AG04450 (cell line): Measurements from ENCODE around the gene PIK3R5. TPM values are rescaled to one million over a fixed set of nuclear protein-coding genes. Genes with fewer than 3 reads are reported as not detected.

Experiments used
- CTCF ChIA-PET: fragments of 300-600, 350-600 bp; formaldehyde crosslinking; extraction: SDS; loops from one replicate; lab custom pipeline; 2022; ENCODE audit warnings: antibody characterized with exemption, inconsistent platforms; lab: Charles Lee
- POLR2A ChIA-PET: fragments of 350-600 bp; formaldehyde crosslinking; extraction: SDS; loops from one replicate; lab custom pipeline; 2021; ENCODE audit warnings: antibody characterized with exemption, inconsistent platforms; lab: Yijun Ruan, JAX
- DNase-seq: peaks from one replicate; pipeline ENCODE4 v3.0.0-alpha.2; 2011; ENCODE audit warnings: low read depth, low spot score
- H3K27ac ChIP-seq: one replicate; pipeline ENCODE4 v1.5.1; 2012; ENCODE audit warnings: low read depth, low read length, control low read depth
- H3K27me3 ChIP-seq: one replicate; pipeline ENCODE4 v1.6.0; 2012; ENCODE audit warnings: low read length; ENCODE audit not compliant: control insufficient read depth, insufficient read depth
- H3K4me3 ChIP-seq: 2 replicates; pipeline ENCODE4 v1.5.1; 2011; ENCODE audit warnings: mild to moderate bottlenecking, low read depth, low read length, control low read depth
- H3K9me3 ChIP-seq: 2 replicates; pipeline ENCODE4 v1.5.1; 2012; ENCODE audit warnings: low read length; ENCODE audit not compliant: control insufficient read depth, insufficient read depth
- polyA minus RNA-seq: library from RNA; depleted of rRNA, polyadenylated mRNA; stranded (reverse); fragments of >200 nt; gene quantifications from 2 replicates; pipeline ENCODE4 v1.2.3, GENCODE V29; 2011; rRNA and poly(A)+ RNA removed
- polyA plus RNA-seq: library from polyadenylated mRNA; depleted of rRNA; stranded (reverse); fragments of >200 nt; gene quantifications from 2 replicates; pipeline ENCODE4 v1.2.3, GENCODE V29; 2011; rRNA removed
- TF ChIP-seq, protein P1 (sequence below): IDR thresholded peaks from 2 replicates; pipeline ENCODE4 v1.5.1; 2011; ENCODE audit warnings: low read depth, low read length, control low read depth, inconsistent platforms

PIK3R5 gene, protein sequence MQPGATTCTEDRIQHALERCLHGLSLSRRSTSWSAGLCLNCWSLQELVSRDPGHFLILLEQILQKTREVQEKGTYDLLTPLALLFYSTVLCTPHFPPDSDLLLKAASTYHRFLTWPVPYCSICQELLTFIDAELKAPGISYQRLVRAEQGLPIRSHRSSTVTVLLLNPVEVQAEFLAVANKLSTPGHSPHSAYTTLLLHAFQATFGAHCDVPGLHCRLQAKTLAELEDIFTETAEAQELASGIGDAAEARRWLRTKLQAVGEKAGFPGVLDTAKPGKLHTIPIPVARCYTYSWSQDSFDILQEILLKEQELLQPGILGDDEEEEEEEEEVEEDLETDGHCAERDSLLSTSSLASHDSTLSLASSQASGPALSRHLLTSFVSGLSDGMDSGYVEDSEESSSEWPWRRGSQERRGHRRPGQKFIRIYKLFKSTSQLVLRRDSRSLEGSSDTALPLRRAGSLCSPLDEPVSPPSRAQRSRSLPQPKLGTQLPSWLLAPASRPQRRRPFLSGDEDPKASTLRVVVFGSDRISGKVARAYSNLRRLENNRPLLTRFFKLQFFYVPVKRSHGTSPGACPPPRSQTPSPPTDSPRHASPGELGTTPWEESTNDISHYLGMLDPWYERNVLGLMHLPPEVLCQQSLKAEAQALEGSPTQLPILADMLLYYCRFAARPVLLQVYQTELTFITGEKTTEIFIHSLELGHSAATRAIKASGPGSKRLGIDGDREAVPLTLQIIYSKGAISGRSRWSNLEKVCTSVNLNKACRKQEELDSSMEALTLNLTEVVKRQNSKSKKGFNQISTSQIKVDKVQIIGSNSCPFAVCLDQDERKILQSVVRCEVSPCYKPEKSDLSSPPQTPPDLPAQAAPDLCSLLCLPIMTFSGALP
- polyA plus RNA-seq (not detected in 2 replicates), polyA minus RNA-seq (not detected in 2 replicates)

GRCh38 chr17:8965394-8966168 is at the start of gene PIK3R5:
TSS of gene PIK3R5 (minus strand) at chr17:8965707. CDS start at chr17:8911494, 54,213 bp downstream.
- TF ChIP-seq, protein P1, sequence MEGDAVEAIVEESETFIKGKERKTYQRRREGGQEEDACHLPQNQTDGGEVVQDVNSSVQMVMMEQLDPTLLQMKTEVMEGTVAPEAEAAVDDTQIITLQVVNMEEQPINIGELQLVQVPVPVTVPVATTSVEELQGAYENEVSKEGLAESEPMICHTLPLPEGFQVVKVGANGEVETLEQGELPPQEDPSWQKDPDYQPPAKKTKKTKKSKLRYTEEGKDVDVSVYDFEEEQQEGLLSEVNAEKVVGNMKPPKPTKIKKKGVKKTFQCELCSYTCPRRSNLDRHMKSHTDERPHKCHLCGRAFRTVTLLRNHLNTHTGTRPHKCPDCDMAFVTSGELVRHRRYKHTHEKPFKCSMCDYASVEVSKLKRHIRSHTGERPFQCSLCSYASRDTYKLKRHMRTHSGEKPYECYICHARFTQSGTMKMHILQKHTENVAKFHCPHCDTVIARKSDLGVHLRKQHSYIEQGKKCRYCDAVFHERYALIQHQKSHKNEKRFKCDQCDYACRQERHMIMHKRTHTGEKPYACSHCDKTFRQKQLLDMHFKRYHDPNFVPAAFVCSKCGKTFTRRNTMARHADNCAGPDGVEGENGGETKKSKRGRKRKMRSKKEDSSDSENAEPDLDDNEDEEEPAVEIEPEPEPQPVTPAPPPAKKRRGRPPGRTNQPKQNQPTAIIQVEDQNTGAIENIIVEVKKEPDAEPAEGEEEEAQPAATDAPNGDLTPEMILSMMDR, result no peak
- DNase-seq, result no peak

GRCh38 chr17:9011001-9011400 is 45.5 kb upstream of the PIK3R5 start:
- Histone ChIP-seq H3K27ac (no peak overlapping the region), H3K9me3 (no peaks in the 10 kb centered on the region), H3K4me3 (no peak overlapping the region), H3K27me3 (peaks cover 2% of the 10 kb centered on the region)
- CTCF ChIA-PET, result no interaction called here
- no peak for DNase-seq
- POLR2A ChIA-PET, result no interaction called here
- TF ChIP-seq, protein P1, result no peak

More at GRCh38 chr17:8965394-8966168, at the start of gene PIK3R5:
- CTCF ChIA-PET, result no interaction called here
- peaks cover 12% of the 10 kb centered on the region; the same call in 1 of the 2 replicates for H3K9me3 ChIP-seq
- POLR2A ChIA-PET, result no interaction called here
- no peaks in the 10 kb centered on the region for H3K27me3 ChIP-seq
- no peak within 1 kb of the TSS for H3K4me3 ChIP-seq
- H3K27ac ChIP-seq, result no peak within 1 kb of the TSS

- no peak for DNase-seq
- H3K27ac ChIP-seq, result no peak overlapping the region
- POLR2A ChIA-PET, result no interaction called here
Observed at GRCh38 chr17:9009737-9010136, 44.2 kb upstream of the PIK3R5 start.

GRCh38 chr17:9009096-9009495 is 43.6 kb upstream of the PIK3R5 start:
- CTCF ChIA-PET, result no interaction called here
- no peak for DNase-seq
- TF ChIP-seq, protein P1, result no peak
- H3K4me3 ChIP-seq, result no peak overlapping the region
- POLR2A ChIA-PET, result no interaction called here
- no peaks in the 10 kb centered on the region; the same call in 1 of the 2 replicates for H3K9me3 ChIP-seq
- no peak overlapping the region for H3K27ac ChIP-seq
- H3K27me3 ChIP-seq, result peaks cover 17% of the 10 kb centered on the region

More at GRCh38 chr17:9009737-9010136, 44.2 kb upstream of the PIK3R5 start:
- TF ChIP-seq, protein P1, result no peak
- CTCF ChIA-PET, result no interaction called here
- H3K9me3 ChIP-seq, result no peaks in the 10 kb centered on the region
- H3K4me3 ChIP-seq, result no peak overlapping the region
- peaks cover 10% of the 10 kb centered on the region for H3K27me3 ChIP-seq
